ENCODE measurements around the gene DLGAP1. TPM values are rescaled to one million over a fixed set of nuclear protein-coding genes. Genes with fewer than 3 reads are reported as not detected.

The DLGAP1 gene
- total RNA-seq, 6 experiments from 2014 or later: 0.09 to 0.31 (median 0.18) TPM; not detected in 2

GRCh38 chr18:4232656-4233055 is 222.5 kb downstream of the DLGAP1 start:
- no peak overlapping the region for H3K27ac ChIP-seq
- H3K36me3 ChIP-seq: no peaks in the 10 kb centered on the region
- intact Hi-C loops (cut with DNase I): no loop called here
- H3K4me1 ChIP-seq: no peaks in the 10 kb centered on the region
- no peaks in the 10 kb centered on the region for H3K27me3 ChIP-seq
- no peak overlapping the region for H3K4me3 ChIP-seq
- DNase-seq: no peak
- no peaks in the 10 kb centered on the region for H3K9me3 ChIP-seq
- 24% methylated on average over 2 of the region's 2 CpGs for WGBS (ENCODE audit: insufficient coverage, low coverage, low lambda C conversion rate, missing lambda C conversion rate)
- TF ChIP-seq, protein P1, sequence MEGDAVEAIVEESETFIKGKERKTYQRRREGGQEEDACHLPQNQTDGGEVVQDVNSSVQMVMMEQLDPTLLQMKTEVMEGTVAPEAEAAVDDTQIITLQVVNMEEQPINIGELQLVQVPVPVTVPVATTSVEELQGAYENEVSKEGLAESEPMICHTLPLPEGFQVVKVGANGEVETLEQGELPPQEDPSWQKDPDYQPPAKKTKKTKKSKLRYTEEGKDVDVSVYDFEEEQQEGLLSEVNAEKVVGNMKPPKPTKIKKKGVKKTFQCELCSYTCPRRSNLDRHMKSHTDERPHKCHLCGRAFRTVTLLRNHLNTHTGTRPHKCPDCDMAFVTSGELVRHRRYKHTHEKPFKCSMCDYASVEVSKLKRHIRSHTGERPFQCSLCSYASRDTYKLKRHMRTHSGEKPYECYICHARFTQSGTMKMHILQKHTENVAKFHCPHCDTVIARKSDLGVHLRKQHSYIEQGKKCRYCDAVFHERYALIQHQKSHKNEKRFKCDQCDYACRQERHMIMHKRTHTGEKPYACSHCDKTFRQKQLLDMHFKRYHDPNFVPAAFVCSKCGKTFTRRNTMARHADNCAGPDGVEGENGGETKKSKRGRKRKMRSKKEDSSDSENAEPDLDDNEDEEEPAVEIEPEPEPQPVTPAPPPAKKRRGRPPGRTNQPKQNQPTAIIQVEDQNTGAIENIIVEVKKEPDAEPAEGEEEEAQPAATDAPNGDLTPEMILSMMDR (IDR thresholded peaks at IDR 0.05): no peak
- TF ChIP-seq POLR2A (IDR thresholded peaks at IDR 0.05): no peak
- no peak for ATAC-seq

DNA sequence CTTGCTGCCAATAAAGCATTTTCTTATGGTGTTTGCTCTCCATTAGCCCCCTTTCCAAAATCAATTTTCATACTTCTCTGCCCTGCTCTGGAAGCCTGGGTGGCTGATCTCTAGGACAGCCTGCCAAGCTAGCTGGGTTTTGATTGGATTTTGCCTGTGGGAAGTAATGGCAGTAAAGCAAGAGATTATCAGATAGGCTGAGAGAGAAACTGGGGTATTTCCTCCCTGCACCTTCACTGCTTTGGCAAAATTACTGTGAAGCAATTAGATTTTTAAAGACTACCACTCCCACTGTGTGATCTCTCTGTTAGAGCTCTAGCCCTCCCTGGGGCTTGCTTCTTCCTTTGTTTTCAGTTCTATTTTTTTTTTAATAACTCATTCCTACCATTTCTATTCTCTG is 223.8 kb downstream of the DLGAP1 start:
- Histone ChIP-seq H3K27ac (no peak overlapping the region), H3K4me1 (no peaks in the 10 kb centered on the region), H3K27me3 (no peaks in the 10 kb centered on the region), H3K4me3 (no peak overlapping the region), H3K9me3 (no peaks in the 10 kb centered on the region), H3K36me3 (no peaks in the 10 kb centered on the region)
- DNase-seq (no peak), ATAC-seq (no peak)
- intact Hi-C loops (cut with DNase I): no loop called here
- TF ChIP-seq, protein P1 (IDR thresholded peaks at IDR 0.05): no peak
- no peak for TF ChIP-seq POLR2A (IDR thresholded peaks at IDR 0.05)

GRCh38 chr18:4230450-4231168 is 224.5 kb downstream of the DLGAP1 start:
- Histone ChIP-seq H3K36me3 (no peaks in the 10 kb centered on the region), H3K4me1 (no peaks in the 10 kb centered on the region), H3K4me3 (no peak overlapping the region), H3K9me3 (no peaks in the 10 kb centered on the region), H3K27ac (no peak overlapping the region), H3K27me3 (no peaks in the 10 kb centered on the region)
- WGBS (ENCODE audit: insufficient coverage, low coverage, low lambda C conversion rate, missing lambda C conversion rate): 67% methylated on average over 3 of the region's 3 CpGs
- ATAC-seq (no peak), DNase-seq (no peak)
- intact Hi-C loops (cut with DNase I): no loop called here
- TF ChIP-seq, protein P1 (IDR thresholded peaks at IDR 0.05): no peak
- TF ChIP-seq POLR2A (IDR thresholded peaks at IDR 0.05): no peak

- intact Hi-C loops (cut with DNase I): no loop called here
Observed at GRCh38 chr18:4224031-4224704, 230.9 kb downstream of the DLGAP1 start.

More at GRCh38 chr18:4224031-4224704, 230.9 kb downstream of the DLGAP1 start:
- no peak overlapping the region for H3K27ac ChIP-seq
- H3K27me3 ChIP-seq: no peaks in the 10 kb centered on the region
- no peak for TF ChIP-seq POLR2A (IDR thresholded peaks at IDR 0.05)
- TF ChIP-seq, protein P1 (IDR thresholded peaks at IDR 0.05): no peak
- DNase-seq (no peak), ATAC-seq (no peak)
- no peaks in the 10 kb centered on the region for H3K4me1 ChIP-seq
- no peak overlapping the region for H3K4me3 ChIP-seq
- WGBS (ENCODE audit: insufficient coverage, low coverage, low lambda C conversion rate, missing lambda C conversion rate): 57% methylated on average over 3 of the region's 4 CpGs
- H3K36me3 ChIP-seq: no peaks in the 10 kb centered on the region
- no peaks in the 10 kb centered on the region for H3K9me3 ChIP-seq

Data from right lobe of liver (tissue), 6 donors.